Astrocyte (in vitro differentiated cells and primary cell): ENCODE results near the gene BCL2. TPM values are rescaled to one million over a fixed set of nuclear protein-coding genes. Genes with fewer than 3 reads are reported as not detected.

ENCODE experiments used
- DNase-seq: peaks from one replicate; pipeline ENCODE4 v3.0.0-alpha.2; 2010; ENCODE audit warnings: low read depth
- FAIRE-seq: peaks from 2 replicates; lab custom pipeline; 2011; peaks lifted over from hg19 to GRCh38; lab: Jason Lieb, UNC
- H2AFZ ChIP-seq: 2 replicates; pipeline ENCODE4 v1.6.0; 2012; ENCODE audit warnings: low read depth, low read length, inconsistent platforms
- H3K27ac ChIP-seq: 2 replicates; pipeline ENCODE4 v1.5.1; 2011; ENCODE audit warnings: low read depth, low read length, inconsistent platforms
- H3K27me3 ChIP-seq: 2 replicates; pipeline ENCODE4 v1.6.0; 2011; ENCODE audit warnings: low read length, inconsistent platforms; ENCODE audit not compliant: insufficient read depth
- H3K36me3 ChIP-seq: 2 replicates; pipeline ENCODE4 v1.5.1; 2011; ENCODE audit warnings: low read length, inconsistent platforms; ENCODE audit not compliant: insufficient read depth
- H3K4me1 ChIP-seq: 2 replicates; pipeline ENCODE4 v1.5.1; 2011; ENCODE audit warnings: low read length, inconsistent platforms; ENCODE audit not compliant: insufficient read depth
- H3K4me2 ChIP-seq: 2 replicates; pipeline ENCODE4 v1.6.0; 2012; ENCODE audit warnings: low read length, inconsistent platforms
- H3K4me3 ChIP-seq: 2 replicates; pipeline ENCODE4 v1.5.1; 2011; ENCODE audit warnings: low read depth, mild to moderate bottlenecking, low read length, inconsistent platforms; ENCODE audit not compliant: insufficient read depth
- H3K79me2 ChIP-seq: 2 replicates; pipeline ENCODE4 v1.6.0; 2012; ENCODE audit warnings: mild to moderate bottlenecking, low read length, inconsistent platforms; ENCODE audit not compliant: insufficient read depth
- H3K9ac ChIP-seq: 2 replicates; pipeline ENCODE4 v1.6.0; 2012; ENCODE audit warnings: mild to moderate bottlenecking, low read length, inconsistent platforms
- H3K9me3 ChIP-seq: 2 replicates; pipeline ENCODE4 v1.5.1; 2012; ENCODE audit warnings: low read depth, mild to moderate bottlenecking, low read length, inconsistent platforms; ENCODE audit not compliant: insufficient read depth
- H4K20me1 ChIP-seq: 2 replicates; pipeline ENCODE4 v1.6.0; 2012; ENCODE audit warnings: low read length, inconsistent platforms; ENCODE audit not compliant: insufficient read depth
- H3K27ac Mint-ChIP-seq: one replicate; pipeline ENCODE4 v1.8.0; 2021; ENCODE audit warnings: mild to moderate bottlenecking, mixed read lengths; ENCODE audit not compliant: unreplicated experiment
- H3K27me3 Mint-ChIP-seq: one replicate; pipeline ENCODE4 v1.8.0; 2021; ENCODE audit warnings: low read depth, mixed read lengths; ENCODE audit not compliant: unreplicated experiment
- H3K36me3 Mint-ChIP-seq: one replicate; pipeline ENCODE4 v1.8.0; 2021; ENCODE audit warnings: low read depth, mixed read lengths; ENCODE audit not compliant: unreplicated experiment
- H3K4me1 Mint-ChIP-seq: one replicate; pipeline ENCODE4 v1.8.0; 2021; ENCODE audit warnings: low read depth, mixed read lengths; ENCODE audit not compliant: unreplicated experiment
- H3K4me3 Mint-ChIP-seq: one replicate; pipeline ENCODE4 v1.8.0; 2021; ENCODE audit warnings: mild to moderate bottlenecking, moderate library complexity, mixed read lengths; ENCODE audit not compliant: unreplicated experiment
- H3K9me3 Mint-ChIP-seq: one replicate; pipeline ENCODE4 v1.8.0; 2021; ENCODE audit warnings: mild to moderate bottlenecking, mixed read lengths; ENCODE audit not compliant: unreplicated experiment
- CTCF ChIP-seq: IDR thresholded peaks from 2 replicates; pipeline ENCODE4 v1.5.1; 2011; ENCODE audit warnings: low read depth, mild to moderate bottlenecking, inconsistent platforms, low read length, moderate library complexity; ENCODE audit not compliant: insufficient read depth
- EZH2 ChIP-seq: IDR thresholded peaks from 2 replicates; pipeline ENCODE4 v1.6.1; 2012; ENCODE audit warnings: mild to moderate bottlenecking, low read length, inconsistent platforms; ENCODE audit not compliant: insufficient read depth
- total RNA-seq: library from RNA; stranded (reverse); gene quantifications from 2 replicates; pipeline ENCODE4 v1.2.1, GENCODE V29; 2021

BCL2 gene
- total RNA-seq, 1 donor from 2014 or later = 1.7 TPM

GRCh38 chr18:63367053-63367953, 47.7 kb upstream of the BCL2 start, which contains the start of gene KDSR:
Gene KDSR, minus strand, starts transcription at chr18:63367206. Its CDS starts 88 bp downstream, at chr18:63367118.
- no peaks in the 10 kb centered on the region for H3K36me3 ChIP-seq
- TF ChIP-seq CTCF = no peak
- no peak for TF ChIP-seq EZH2
- peaks cover 24% of the 10 kb centered on the region for H4K20me1 ChIP-seq
- H3K9ac ChIP-seq = peak within 1 kb of the TSS; percentile 96
- peak within 1 kb of the TSS; percentile 89 for H2AFZ ChIP-seq
- peaks cover 40% of the 10 kb centered on the region for H3K79me2 ChIP-seq
- H3K4me2 ChIP-seq = peak within 1 kb of the TSS; percentile 96
- H3K27me3 Mint-ChIP-seq = no peaks in the 10 kb centered on the region
- H3K9me3 ChIP-seq = no peaks in the 10 kb centered on the region
- peaks cover 6% of the 10 kb centered on the region for H3K4me1 ChIP-seq
- no peaks in the 10 kb centered on the region for H3K27me3 ChIP-seq
- peak within 1 kb of the TSS; percentile 89 for H3K27ac Mint-ChIP-seq
- peak within 1 kb of the TSS; percentile 97 for H3K4me3 Mint-ChIP-seq
- peaks cover 8% of the 10 kb centered on the region for H3K4me1 Mint-ChIP-seq
- DNase-seq = peak; percentile 98
- peak; percentile 73 for FAIRE-seq
- H3K4me3 ChIP-seq = peak within 1 kb of the TSS; percentile 90
- peaks cover 4% of the 10 kb centered on the region for H3K36me3 Mint-ChIP-seq
- peak within 1 kb of the TSS; percentile 93 for H3K27ac ChIP-seq
- H3K9me3 Mint-ChIP-seq = no peaks in the 10 kb centered on the region

DNA sequence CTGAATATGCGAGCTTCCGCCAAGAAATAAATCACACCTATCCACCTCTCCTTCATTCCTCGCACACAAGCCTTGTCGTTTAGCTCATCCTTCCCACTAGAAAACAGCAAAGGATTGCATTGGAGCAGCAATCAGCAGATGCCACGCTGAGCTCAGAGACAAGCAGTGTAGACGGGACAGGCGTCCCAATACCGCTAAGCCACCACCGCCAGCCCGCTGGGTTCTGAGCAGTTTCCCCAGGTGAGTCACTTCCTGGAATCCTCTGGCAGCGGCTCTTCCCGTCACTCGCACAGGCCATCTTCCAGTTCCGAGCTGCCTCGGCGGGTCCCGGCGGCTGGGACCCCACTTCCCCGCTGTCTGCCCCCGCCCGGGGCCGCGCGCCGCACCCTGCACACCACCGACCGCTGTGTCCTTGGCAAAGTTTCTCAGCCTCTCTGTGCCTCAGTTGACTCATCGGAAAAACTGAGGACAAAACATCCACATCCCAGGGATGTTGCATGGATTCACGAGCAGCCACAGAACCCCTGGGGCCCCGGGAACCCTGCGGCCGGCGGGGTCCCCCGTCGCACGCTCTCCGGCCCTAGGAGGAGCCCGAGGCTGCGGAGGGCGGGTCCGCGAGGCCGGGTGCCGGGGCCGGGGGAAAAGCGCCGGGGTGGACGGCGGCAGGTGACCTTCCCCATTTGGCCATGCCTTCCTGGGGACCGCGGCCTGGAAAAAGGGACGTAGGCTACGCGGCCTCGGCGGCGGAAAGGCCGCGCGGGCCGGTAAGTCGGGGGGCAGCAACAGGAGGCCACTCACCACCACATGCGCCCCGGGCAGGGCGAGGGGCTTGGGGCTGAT, 46.9 kb upstream of the BCL2 start:
- H3K4me1 Mint-ChIP-seq = peaks cover 8% of the 10 kb centered on the region
- Histone ChIP-seq H3K4me2 (peak overlapping the region; percentile 96), H3K9ac (peak overlapping the region; percentile 96), H3K9me3 (no peaks in the 10 kb centered on the region), H3K27ac (peak overlapping the region; percentile 93), H3K36me3 (peaks cover 6% of the 10 kb centered on the region), H3K4me1 (peaks cover 6% of the 10 kb centered on the region), H3K4me3 (peak overlapping the region; percentile 90), H3K27me3 (no peaks in the 10 kb centered on the region), H3K79me2 (peaks cover 47% of the 10 kb centered on the region), H2AFZ (peak overlapping the region; percentile 83), H4K20me1 (peaks cover 24% of the 10 kb centered on the region)
- H3K27me3 Mint-ChIP-seq = no peaks in the 10 kb centered on the region
- TF ChIP-seq CTCF = no peak
- no peak for TF ChIP-seq EZH2
- peak; percentile 63 for DNase-seq
- no peak for FAIRE-seq
- peak overlapping the region; percentile 97 for H3K4me3 Mint-ChIP-seq
- H3K9me3 Mint-ChIP-seq = no peaks in the 10 kb centered on the region
- H3K27ac Mint-ChIP-seq = peak overlapping the region; percentile 89
- peaks cover 8% of the 10 kb centered on the region for H3K36me3 Mint-ChIP-seq
